Stimulated activated effector memory CD8-positive, alpha-beta T cell treated with anti-CD3 and anti-CD28 coated beads, Interleukin-12 subunit alpha, Interleukin-12 subunit beta, amount 100 ng/mL, for 72 hours (primary cell): ENCODE results near the gene CSNK1G2.

Experiments used
- ATAC-seq: fragments of 150-1000 bp; cut with Tn5 transposase; 2 replicates; pipeline ENCODE4 v1.10.0; 2021
- DNase-seq, 2 donors: peaks; one replicate each; pipeline ENCODE4 v3.0.0; 2021 to 2022; ENCODE audit warnings: low spot score in 2 of 2
- H3K27ac Mint-ChIP-seq: one replicate; pipeline ENCODE4 v1.8.0; 2022; ENCODE audit warnings: mild to moderate bottlenecking, mixed read lengths
- H3K36me3 Mint-ChIP-seq: one replicate; pipeline ENCODE4 v1.8.0; 2022; ENCODE audit warnings: mild to moderate bottlenecking, mixed read lengths
- H3K4me1 Mint-ChIP-seq: one replicate; pipeline ENCODE4 v1.8.0; 2022; ENCODE audit warnings: mixed read lengths
- H3K4me3 Mint-ChIP-seq: one replicate; pipeline ENCODE4 v1.8.0; 2022; ENCODE audit warnings: mild to moderate bottlenecking, mixed read lengths
- H3K9me3 Mint-ChIP-seq: one replicate; pipeline ENCODE4 v1.8.0; 2022; ENCODE audit warnings: mixed read lengths

The CSNK1G2 gene

DNA sequence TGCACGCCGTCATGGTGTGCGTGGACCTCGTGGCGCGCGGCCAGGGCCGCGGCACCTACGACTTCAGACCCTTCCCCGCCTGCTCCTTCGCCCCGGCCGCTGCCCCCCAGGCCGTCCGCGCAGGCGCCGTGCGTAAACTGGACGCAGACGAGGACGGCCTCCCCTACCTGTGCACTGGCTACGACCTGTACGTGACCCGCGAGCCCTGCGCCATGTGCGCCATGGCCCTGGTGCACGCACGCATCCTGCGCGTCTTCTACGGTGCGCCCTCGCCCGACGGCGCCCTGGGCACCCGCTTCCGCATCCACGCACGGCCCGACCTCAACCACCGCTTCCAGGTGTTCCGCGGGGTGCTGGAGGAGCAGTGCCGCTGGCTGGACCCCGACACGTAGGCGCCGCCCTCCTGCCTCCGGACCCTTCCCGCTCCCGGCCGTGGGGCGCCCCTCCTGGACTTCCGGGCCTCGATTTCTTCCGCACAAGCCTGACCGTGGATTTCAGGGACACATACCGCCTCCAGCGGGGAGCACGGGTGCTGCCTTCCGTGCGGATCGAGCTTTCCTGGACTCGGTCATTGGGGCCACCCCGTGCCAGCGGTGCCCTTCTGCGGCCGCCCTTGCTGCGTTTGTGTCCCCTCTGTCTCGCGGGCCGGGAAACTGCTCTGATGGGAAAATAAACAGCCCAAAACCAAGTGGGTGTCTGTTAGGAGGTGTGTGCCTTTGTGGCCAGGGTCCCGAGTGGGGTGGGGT, 28.0 kb upstream of the CSNK1G2 start:
- DNase-seq = no peak
- peaks cover 21% of the 10 kb centered on the region for H3K4me1 Mint-ChIP-seq
- H3K36me3 Mint-ChIP-seq = peaks cover 8% of the 10 kb centered on the region
- H3K4me3 Mint-ChIP-seq = no peak overlapping the region
- no peak for ATAC-seq
- no peak overlapping the region for H3K27ac Mint-ChIP-seq
- H3K9me3 Mint-ChIP-seq = no peaks in the 10 kb centered on the region

DNA sequence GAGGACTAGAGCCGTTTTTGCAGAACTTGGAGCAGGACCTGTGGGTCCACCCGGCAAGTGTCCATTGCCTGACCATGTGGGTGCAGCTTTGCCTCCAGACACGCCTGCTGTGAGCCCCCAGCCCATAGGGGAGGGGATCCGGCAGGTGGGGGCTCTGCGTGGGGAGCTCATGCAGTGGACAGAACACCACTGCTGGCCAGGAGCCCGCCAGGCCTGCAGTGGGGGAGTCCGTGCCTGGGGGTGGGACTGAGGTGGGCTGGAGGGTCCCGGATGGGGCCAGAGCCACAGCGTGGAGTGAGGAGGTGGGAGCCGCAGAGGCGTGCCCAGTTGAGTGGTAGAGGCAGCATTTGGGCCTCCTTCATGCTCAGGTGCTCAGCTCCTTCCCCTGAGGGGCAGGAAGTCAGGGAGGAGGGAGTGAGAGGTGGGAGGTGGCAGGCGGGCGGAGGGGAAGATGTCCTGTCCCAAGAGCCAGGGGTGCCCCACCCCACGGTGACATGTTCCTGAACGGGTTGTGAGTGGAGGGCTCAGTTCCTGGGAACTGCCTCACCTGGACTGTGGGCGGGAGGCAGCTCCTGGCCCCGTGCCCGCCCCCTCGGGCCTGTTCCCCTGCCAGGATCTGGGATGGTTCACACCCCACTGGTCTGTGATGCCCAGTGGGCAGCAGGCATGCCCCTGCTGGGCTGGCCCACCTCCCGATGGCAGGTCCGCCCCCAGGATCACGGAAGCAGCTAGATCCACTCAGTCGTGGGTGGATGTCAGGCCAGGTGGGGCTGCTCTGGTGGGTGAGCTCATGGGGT, 27.0 kb upstream of the CSNK1G2 start:
- Mint-ChIP-seq H3K27ac (no peak overlapping the region), H3K4me1 (peaks cover 16% of the 10 kb centered on the region), H3K9me3 (no peaks in the 10 kb centered on the region), H3K4me3 (no peak overlapping the region), H3K36me3 (peaks cover 17% of the 10 kb centered on the region)
- DNase-seq (no peak), ATAC-seq (no peak)

DNA sequence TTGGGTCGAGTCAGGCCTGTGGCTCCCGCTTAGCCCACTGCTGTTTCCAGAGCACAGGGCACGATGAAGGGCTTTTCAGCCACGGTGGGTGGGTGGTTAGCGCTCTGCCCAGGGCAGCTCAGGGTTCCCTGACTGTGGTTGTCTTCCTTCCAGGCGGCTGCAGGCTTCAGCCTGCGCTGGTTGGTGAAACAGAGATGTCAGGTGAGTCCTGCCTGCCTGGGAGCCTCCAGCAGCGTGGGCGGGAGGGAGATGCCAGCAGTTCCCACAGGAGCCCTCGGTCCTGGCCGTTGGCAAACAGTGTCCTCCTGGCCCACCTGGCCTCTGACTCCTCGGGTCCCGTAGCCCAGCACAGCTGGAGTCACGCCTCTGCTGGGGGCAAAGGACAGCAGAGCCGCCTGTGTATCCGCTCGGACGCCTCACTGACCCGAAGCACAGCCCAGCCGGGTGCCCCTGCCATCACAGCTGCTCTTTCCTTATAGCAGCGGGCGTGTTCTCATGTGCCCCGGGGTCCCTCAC, 26.1 kb upstream of the CSNK1G2 start:
- H3K36me3 Mint-ChIP-seq = peaks cover 26% of the 10 kb centered on the region
- no peak overlapping the region for H3K27ac Mint-ChIP-seq
- H3K9me3 Mint-ChIP-seq = no peaks in the 10 kb centered on the region
- peaks cover 7% of the 10 kb centered on the region for H3K4me1 Mint-ChIP-seq
- DNase-seq (no peak), ATAC-seq (no peak)
- no peak overlapping the region for H3K4me3 Mint-ChIP-seq

DNA sequence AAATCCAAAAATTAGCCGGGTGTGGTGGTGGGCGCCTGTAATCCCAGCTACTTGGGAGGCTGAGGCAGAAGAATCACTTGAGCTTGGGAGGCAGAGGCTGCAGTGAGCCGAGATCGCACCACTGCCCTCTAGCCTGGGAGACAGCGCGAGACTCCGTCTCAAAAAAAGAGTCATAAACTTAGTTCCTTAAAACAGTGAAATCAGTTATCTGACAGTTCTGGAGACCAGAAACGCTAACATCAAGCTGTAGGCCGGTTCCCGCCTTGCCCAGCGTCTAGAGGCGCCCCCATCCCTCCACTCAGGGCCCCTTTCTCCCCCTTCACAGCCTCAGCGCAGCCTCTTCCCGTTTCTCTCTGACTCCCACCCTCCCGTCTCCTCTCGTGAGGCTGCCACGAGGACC, 23.8 kb upstream of the CSNK1G2 start:
- no peaks in the 10 kb centered on the region for H3K4me1 Mint-ChIP-seq
- DNase-seq = no peak
- H3K27ac Mint-ChIP-seq = no peak overlapping the region
- H3K36me3 Mint-ChIP-seq = peaks cover 38% of the 10 kb centered on the region
- no peak overlapping the region for H3K4me3 Mint-ChIP-seq
- H3K9me3 Mint-ChIP-seq = no peaks in the 10 kb centered on the region
- no peak for ATAC-seq

DNA sequence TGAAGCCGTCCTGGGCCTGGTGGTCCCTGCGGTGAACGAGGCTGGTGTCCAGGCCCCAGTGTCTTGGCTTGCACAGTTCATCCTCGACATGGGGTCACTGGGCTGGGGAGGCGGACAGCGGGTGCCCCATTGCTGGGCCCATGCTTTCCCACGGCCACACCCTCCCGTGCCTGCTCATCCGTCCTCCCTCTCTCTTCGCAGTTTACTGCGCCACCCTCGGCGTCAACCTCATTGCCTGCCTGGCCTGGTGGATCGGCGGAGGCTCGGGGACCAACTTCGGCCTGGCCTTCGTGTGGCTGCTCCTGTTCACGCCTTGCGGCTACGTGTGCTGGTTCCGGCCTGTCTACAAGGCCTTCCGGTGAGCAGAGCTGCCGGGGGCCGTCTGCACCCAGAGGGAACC, 23.0 kb upstream of the CSNK1G2 start:
- ATAC-seq (no peak), DNase-seq (no peak)
- no peaks in the 10 kb centered on the region for H3K9me3 Mint-ChIP-seq
- peaks cover under 1% of the 10 kb centered on the region for H3K4me1 Mint-ChIP-seq
- no peak overlapping the region for H3K27ac Mint-ChIP-seq
- H3K36me3 Mint-ChIP-seq = peaks cover 42% of the 10 kb centered on the region
- H3K4me3 Mint-ChIP-seq = no peak overlapping the region

DNA sequence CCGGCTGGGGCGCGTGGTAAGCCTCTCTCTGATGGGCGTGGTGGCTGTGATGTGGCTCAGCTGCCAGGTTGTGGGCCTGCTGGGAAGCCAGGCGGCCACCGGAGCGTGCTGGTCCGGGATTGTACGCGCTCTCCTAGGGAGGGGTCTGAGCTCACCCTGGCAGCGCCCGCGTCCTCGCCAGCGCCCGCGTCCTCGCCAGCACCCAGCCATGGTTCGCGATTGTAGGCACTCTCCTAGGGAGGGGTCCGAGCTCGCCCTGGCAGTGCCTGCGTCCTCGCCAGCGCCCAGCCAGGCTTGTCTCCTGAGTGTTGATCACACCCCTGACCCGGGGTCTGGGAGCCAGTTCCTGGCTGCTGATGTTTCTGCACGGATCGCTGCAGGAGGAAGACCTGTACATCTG, 22.0 kb upstream of the CSNK1G2 start:
- no peak for ATAC-seq
- no peak for DNase-seq
- peaks cover 7% of the 10 kb centered on the region for H3K4me1 Mint-ChIP-seq
- no peak overlapping the region for H3K4me3 Mint-ChIP-seq
- no peaks in the 10 kb centered on the region for H3K9me3 Mint-ChIP-seq
- H3K27ac Mint-ChIP-seq = no peak overlapping the region
- H3K36me3 Mint-ChIP-seq = peaks cover 42% of the 10 kb centered on the region

DNA sequence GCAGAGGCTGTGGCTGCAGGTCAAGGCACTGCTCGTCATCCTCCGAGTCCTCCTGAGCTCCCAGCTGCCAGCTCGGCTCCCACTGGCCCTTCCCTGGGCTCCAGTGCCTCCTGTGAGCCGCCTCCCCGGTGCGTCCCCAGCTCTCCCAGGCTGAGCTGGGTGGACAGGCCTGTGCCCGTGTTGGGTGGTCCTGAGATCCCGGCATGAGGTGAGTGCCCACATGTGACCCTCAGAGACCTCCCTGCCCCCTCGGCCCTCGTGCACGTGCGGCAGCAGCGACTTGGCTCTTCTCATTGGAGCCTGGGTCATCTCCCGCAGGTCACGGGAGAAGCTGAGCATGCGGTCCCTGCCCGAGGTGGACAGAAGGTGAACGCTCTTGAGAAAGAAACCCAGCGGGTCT, 20.3 kb upstream of the CSNK1G2 start:
- Mint-ChIP-seq H3K9me3 (no peaks in the 10 kb centered on the region), H3K4me1 (peaks cover 7% of the 10 kb centered on the region), H3K4me3 (no peak overlapping the region), H3K36me3 (peaks cover 48% of the 10 kb centered on the region), H3K27ac (no peak overlapping the region)
- ATAC-seq (no peak), DNase-seq (no peak)

DNA sequence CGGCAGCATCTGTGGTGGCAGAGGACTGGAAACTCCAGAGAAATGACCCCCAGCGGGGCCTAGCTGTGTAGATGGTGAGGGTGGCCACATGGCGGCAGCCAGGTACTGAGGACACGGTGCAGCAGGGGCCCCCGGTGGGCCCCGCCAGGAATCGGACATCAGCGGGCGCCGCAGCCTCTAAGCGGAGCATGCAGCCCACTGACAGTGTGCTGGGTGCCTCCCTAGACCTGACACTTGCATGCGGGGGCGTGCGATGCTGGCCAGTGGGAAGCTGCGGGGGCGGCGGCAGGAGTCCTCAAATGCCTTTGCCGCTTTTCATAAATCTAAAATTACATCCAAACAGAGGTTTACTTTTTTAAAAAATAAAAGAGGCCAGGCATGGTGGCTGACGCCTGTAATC, 19.6 kb upstream of the CSNK1G2 start:
- peaks cover 48% of the 10 kb centered on the region for H3K36me3 Mint-ChIP-seq

DNA sequence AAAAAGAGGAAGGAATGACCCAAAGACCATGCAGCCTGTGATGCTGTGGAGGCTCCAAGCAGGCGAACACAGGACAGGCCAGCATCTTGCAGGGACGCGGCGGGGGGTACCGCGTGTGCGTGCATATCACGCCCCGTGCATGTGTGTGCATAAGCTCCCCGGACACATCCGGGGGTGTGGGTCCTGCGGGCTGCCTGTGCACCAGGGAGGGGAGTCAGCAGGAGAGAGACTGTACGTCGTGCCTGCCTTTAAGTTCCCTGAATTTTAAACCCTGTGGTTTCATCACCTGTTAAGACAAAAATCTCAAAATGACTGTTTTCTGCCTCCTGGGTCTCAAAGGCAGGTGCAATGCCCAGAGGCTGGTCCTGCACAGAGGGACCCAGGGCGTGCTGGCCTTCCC, 19.1 kb upstream of the CSNK1G2 start:
- Mint-ChIP-seq H3K27ac (no peak overlapping the region), H3K36me3 (peaks cover 48% of the 10 kb centered on the region), H3K4me3 (no peak overlapping the region), H3K4me1 (peaks cover 7% of the 10 kb centered on the region), H3K9me3 (no peaks in the 10 kb centered on the region)
- DNase-seq (no peak), ATAC-seq (peak; percentile 8)

More for the DNA sequence above, 19.6 kb upstream of the CSNK1G2 start:
- Mint-ChIP-seq H3K9me3 (no peaks in the 10 kb centered on the region), H3K27ac (no peak overlapping the region), H3K4me1 (peaks cover 7% of the 10 kb centered on the region), H3K4me3 (no peak overlapping the region)
- ATAC-seq = no peak
- no peak for DNase-seq

DNA sequence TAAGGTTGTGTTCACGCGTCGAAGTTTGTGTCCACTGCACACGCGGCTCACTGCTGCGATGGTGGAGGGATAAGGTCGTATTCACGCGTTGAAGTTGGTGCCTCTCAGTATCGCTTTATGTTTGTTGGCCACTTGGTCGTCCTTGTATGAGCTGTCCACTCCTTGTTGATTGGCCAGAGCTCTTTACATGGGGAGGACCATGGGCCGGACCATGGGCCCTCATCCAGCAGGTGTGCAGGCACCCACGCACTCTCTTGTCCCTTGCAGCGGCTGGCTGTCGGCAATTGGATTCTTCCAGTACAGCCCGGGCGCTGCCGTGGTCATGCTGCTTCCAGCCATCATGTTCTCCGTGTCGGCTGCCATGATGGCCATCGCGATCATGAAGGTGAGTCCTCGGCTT, 18.2 kb upstream of the CSNK1G2 start:
- no peak overlapping the region for H3K4me3 Mint-ChIP-seq
- no peak overlapping the region for H3K27ac Mint-ChIP-seq
- DNase-seq (no peak), ATAC-seq (no peak)
- peaks cover 12% of the 10 kb centered on the region for H3K4me1 Mint-ChIP-seq
- peaks cover 41% of the 10 kb centered on the region for H3K36me3 Mint-ChIP-seq
- H3K9me3 Mint-ChIP-seq = no peaks in the 10 kb centered on the region

DNA sequence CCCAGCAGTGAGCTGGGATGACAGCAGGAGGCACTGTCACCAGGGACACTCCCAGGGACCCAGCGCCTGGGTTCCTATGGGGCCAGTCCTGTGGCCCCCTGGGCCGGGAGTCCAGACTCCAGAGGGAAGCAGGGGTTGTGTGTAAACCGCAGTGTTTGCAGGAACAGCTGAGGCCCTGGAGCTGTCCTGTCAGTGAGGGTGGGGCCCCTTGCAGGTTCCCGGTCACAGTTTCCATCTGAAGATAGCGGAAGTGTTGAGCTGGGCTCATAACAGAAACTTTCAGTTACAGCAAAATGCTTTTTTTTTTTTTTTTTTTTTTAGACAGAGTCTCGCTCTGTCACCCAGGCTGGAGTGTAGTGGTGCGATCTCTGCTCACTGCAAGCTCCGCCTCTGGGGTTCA, 17.7 kb upstream of the CSNK1G2 start:
- ATAC-seq = peak; percentile 71
- Mint-ChIP-seq H3K9me3 (no peaks in the 10 kb centered on the region), H3K36me3 (peaks cover 37% of the 10 kb centered on the region), H3K27ac (no peak overlapping the region), H3K4me1 (peaks cover 16% of the 10 kb centered on the region), H3K4me3 (no peak overlapping the region)
- no peak for DNase-seq

DNA sequence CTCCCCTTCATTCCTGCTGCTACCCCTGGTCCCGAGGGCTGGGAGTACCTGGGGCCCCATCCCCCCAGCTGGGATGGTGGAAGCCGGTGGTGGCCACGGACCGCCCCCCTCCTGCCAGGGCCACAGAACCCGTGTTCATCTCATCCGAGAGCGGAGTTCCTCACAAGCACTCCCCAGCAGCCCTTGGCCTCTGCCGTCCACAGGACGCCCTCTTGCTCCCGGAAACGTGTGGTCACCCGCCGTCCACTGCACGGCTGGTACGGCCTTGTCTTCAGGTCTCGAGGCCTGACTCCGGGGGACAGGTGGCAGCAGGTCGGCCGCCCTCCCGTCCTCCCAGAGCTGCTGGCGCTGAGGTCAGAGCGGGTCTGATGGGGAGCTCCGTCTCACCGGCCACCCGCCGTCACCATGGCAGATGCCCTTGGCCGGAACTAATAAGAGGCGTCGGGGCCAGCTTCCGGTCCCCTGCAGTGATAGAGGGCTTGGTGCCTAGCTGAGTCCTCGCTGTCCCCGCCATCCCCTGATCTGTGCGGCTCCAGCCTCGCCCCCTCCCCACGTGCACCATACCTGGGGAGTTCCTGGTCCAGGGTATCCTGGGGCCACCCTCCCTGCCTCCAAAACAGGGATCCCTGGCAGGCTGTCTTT, 16.5 kb upstream of the CSNK1G2 start:
- no peak for DNase-seq
- H3K36me3 Mint-ChIP-seq = peaks cover 26% of the 10 kb centered on the region
- H3K4me1 Mint-ChIP-seq = peaks cover 16% of the 10 kb centered on the region
- no peak overlapping the region for H3K4me3 Mint-ChIP-seq
- H3K9me3 Mint-ChIP-seq = no peaks in the 10 kb centered on the region
- H3K27ac Mint-ChIP-seq = no peak overlapping the region
- ATAC-seq = no peak

DNA sequence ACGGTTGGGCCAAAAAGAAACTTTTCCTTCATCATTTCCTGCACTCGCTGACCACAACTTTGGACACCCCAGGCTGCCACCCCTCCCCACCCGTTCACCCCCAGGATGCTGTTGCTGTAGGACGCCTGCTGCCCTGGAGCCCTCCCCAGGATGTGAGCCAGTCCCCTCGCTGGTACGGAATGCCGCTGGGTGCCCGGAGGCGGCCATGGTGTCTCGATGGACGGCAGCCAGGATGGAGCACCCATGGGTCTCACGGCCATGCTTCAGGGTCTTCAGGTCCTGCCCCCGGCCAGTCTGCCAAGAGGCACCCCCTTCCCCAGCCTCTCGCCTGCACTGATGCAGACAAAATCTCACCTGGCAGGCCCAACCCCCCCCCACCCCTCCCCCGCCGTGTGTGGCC, 15.4 kb upstream of the CSNK1G2 start:
- H3K27ac Mint-ChIP-seq = no peak overlapping the region
- H3K9me3 Mint-ChIP-seq = no peaks in the 10 kb centered on the region
- no peak for ATAC-seq
- peaks cover 24% of the 10 kb centered on the region for H3K4me1 Mint-ChIP-seq
- H3K4me3 Mint-ChIP-seq = no peak overlapping the region
- DNase-seq = no peak
- H3K36me3 Mint-ChIP-seq = peaks cover 15% of the 10 kb centered on the region

DNA sequence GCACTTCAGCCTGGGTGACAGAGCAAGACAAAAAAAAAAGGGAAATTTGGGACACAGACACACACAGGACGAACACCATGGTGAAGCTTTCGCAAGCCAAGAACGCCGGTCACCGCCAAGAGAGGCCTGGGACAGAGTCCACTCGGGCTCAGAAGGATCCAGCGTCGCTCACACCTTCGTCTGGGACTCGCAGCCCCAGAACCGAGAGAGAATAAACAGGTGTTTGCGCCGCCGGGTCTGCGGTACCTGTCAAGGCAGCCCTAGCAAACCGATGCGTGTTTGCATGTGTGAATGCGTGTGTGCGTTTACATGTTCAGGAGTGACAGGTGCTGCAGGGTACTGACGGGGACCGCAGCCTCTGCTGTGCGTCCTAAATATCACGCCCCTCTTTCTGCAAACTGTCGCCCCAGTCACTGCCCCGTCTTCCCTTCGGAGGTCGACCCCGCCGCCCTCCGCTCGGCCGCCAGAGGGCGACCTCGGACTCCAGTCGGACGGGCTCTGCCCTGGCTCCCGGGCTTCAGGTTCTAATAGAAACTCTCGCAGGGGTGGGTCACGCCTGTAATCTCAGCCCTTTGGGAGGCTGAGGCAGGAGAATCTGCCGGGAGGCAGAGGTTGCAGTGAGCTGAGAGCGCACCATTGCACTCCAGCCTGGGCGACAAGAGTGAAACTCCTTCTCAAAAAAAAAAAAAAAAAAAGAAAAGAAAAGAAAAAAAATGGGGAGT, 11.8 kb upstream of the CSNK1G2 start:
- peak; percentile 92 for ATAC-seq
- H3K9me3 Mint-ChIP-seq = no peaks in the 10 kb centered on the region
- peak overlapping the region; percentile 60 for H3K27ac Mint-ChIP-seq
- DNase-seq = peak; percentile 91
- peaks cover 24% of the 10 kb centered on the region for H3K4me1 Mint-ChIP-seq
- H3K36me3 Mint-ChIP-seq = peaks cover 6% of the 10 kb centered on the region
- H3K4me3 Mint-ChIP-seq = peak overlapping the region; percentile 75

DNA sequence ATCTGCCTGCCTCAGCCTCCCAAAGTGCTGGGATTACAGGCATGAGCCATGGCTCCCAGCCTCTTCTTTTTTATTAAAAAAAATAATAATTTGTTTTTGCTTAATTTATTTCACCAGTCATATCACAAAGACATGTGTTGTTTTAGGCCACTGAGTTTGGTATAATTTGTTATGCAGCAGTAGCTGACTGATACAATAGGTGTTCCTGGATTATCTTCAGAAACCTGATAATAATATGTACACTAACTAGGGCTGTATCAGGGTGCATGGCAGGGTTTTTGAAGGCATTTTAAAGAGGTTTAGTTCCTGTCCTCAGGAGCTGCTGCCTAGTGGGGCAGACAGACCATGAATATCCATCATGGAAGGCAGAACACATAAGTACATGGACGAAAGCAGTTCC, 9.5 kb upstream of the CSNK1G2 start:
- no peak overlapping the region for H3K27ac Mint-ChIP-seq
- DNase-seq (no peak), ATAC-seq (no peak)
- no peaks in the 10 kb centered on the region for H3K9me3 Mint-ChIP-seq
- H3K4me1 Mint-ChIP-seq = peaks cover 41% of the 10 kb centered on the region
- H3K4me3 Mint-ChIP-seq = no peak overlapping the region
- H3K36me3 Mint-ChIP-seq = no peaks in the 10 kb centered on the region
